ENCODE measurements around the gene ENSA.

GRCh38 chr1:150606463-150607142, 22.8 kb downstream of the ENSA start:
- TF ChIP-seq CTCF (IDR thresholded peaks at IDR 0.05) (no peak), POLR2A (IDR thresholded peaks at IDR 0.05) (no peak)
